Endothelial cell of umbilical vein (primary cell): ENCODE data around the gene PGGT1B. TPM values are rescaled to one million over a fixed set of nuclear protein-coding genes. Genes with fewer than 3 reads are reported as not detected.

Source experiments
- BruUV-seq: library from RNA; stranded (reverse); fragments of 400-500 nt; replicated peaks from 2 replicates; lab custom pipeline; 2021; lab: Mats Ljungman, UMichigan
- CTCF ChIA-PET: fragments of 300-600, 350-600 bp; sonication (Branson Sonifier 250); formaldehyde crosslinking; loops from one replicate; lab custom pipeline; 2021; ENCODE audit warnings: antibody characterized with exemption, inconsistent platforms; lab: Charles Lee
- POLR2A ChIA-PET: fragments of 300-600, 350-600 bp; sonication (Branson Sonifier 250); formaldehyde crosslinking; loops from one replicate; lab custom pipeline; 2021; ENCODE audit warnings: antibody characterized with exemption, inconsistent platforms; lab: Charles Lee
- DNase-seq: peaks from one replicate; pipeline ENCODE4 v3.0.0-alpha.2; 2011; ENCODE audit warnings: low read depth, low spot score
- FAIRE-seq: peaks from 2 replicates; lab custom pipeline; 2011; peaks lifted over from hg19 to GRCh38; lab: Jason Lieb, UNC
- H2AFZ ChIP-seq: 2 replicates; pipeline ENCODE4 v1.6.0; 2012; ENCODE audit warnings: low read depth, low read length, control low read depth, inconsistent platforms
- H3K27ac ChIP-seq: 2 replicates; pipeline ENCODE4 v1.5.1; 2011; ENCODE audit warnings: low read depth, mild to moderate bottlenecking, control low read depth, low read length, moderate library complexity; ENCODE audit not compliant: insufficient read depth
- H3K27me3 ChIP-seq, 2 experiments: 2 replicates each; pipeline versions ENCODE4 v1.6.0 to v1.6.1; 2011; ENCODE audit warnings: low read length in 2 of 2, mixed read lengths in 1 of 2; ENCODE audit not compliant: control insufficient read depth in 2 of 2, insufficient read depth in 2 of 2
- H3K36me3 ChIP-seq, 2 experiments: 2 replicates in 1 of 2; 3 replicates in 1 of 2; pipeline ENCODE4 v1.5.1; 2011; ENCODE audit warnings: low read length in 2 of 2, mild to moderate bottlenecking in 1 of 2, moderate library complexity in 1 of 2; ENCODE audit not compliant: control insufficient read depth in 2 of 2, insufficient read depth in 2 of 2; ENCODE audit errors: extremely low read depth in 1 of 2
- H3K4me1 ChIP-seq: 3 replicates; pipeline ENCODE4 v1.5.1; 2011; ENCODE audit warnings: mild to moderate bottlenecking, low read length; ENCODE audit not compliant: control insufficient read depth, insufficient read depth; ENCODE audit errors: extremely low read depth
- H3K4me2 ChIP-seq: 2 replicates; pipeline ENCODE4 v1.6.1; 2011; ENCODE audit warnings: low read length, control low read depth, mixed read lengths; ENCODE audit not compliant: insufficient read depth
- H3K4me3 ChIP-seq, 3 experiments: fragments of 200-600 bp in 1 of 3; sonication (generic), shearing (Covaris generic) in 1 of 3; replicated peaks in 1 of 3; 2 replicates each; pipeline ENCODE4 v1.5.1; 2011 to 2016; ENCODE audit warnings: control low read depth in 3 of 3, low read length in 3 of 3, mild to moderate bottlenecking in 2 of 3, inconsistent platforms in 1 of 3, low read depth in 1 of 3, moderate library complexity in 1 of 3; ENCODE audit not compliant: insufficient read depth in 1 of 3
- H3K79me2 ChIP-seq: 2 replicates; pipeline ENCODE4 v1.6.0; 2012; ENCODE audit warnings: low read length, inconsistent platforms; ENCODE audit not compliant: control insufficient read depth, insufficient read depth
- H3K9ac ChIP-seq: replicated peaks from 2 replicates; pipeline ENCODE3; 2011; ENCODE audit warnings: low read length, control low read depth; ENCODE audit not compliant: insufficient read depth; ENCODE audit errors: extremely low read depth
- H3K9me1 ChIP-seq: replicated peaks from 3 replicates; pipeline ENCODE4 v1.6.0; 2011; ENCODE audit warnings: mild to moderate bottlenecking, low read length; ENCODE audit not compliant: control insufficient read depth, insufficient read depth; ENCODE audit errors: extremely low read depth
- H3K9me3 ChIP-seq: replicated peaks from 2 replicates; pipeline ENCODE4 v1.5.1; 2012; ENCODE audit warnings: low read length, inconsistent platforms; ENCODE audit not compliant: control insufficient read depth, insufficient read depth
- H4K20me1 ChIP-seq: replicated peaks from 2 replicates; pipeline ENCODE3; 2011; ENCODE audit warnings: mild to moderate bottlenecking, low read length; ENCODE audit not compliant: control insufficient read depth, insufficient read depth; ENCODE audit errors: extremely low read depth
- EZH2 ChIP-seq: IDR thresholded peaks from 2 replicates; pipeline ENCODE4 v1.6.1; 2012; ENCODE audit warnings: borderline replicate concordance, low read depth, mild to moderate bottlenecking, moderate library complexity, low read length, inconsistent platforms; ENCODE audit not compliant: severe bottlenecking
- FOS ChIP-seq: IDR thresholded peaks from 2 replicates; pipeline ENCODE4 v1.6.1; 2011; ENCODE audit warnings: mild to moderate bottlenecking, low read length, moderate library complexity, borderline replicate concordance; ENCODE audit not compliant: insufficient read depth
- GATA2 ChIP-seq: IDR thresholded peaks from 2 replicates; pipeline ENCODE4 v1.7.0; 2011; ENCODE audit warnings: low read depth, mild to moderate bottlenecking, moderate library complexity, mixed read lengths, low read length; ENCODE audit not compliant: insufficient read length, insufficient read depth
- JUN ChIP-seq: IDR thresholded peaks from 2 replicates; pipeline ENCODE4 v1.6.1; 2011; ENCODE audit warnings: borderline replicate concordance, low read depth; ENCODE audit not compliant: insufficient read length, insufficient read depth
- MYC ChIP-seq: IDR thresholded peaks from one replicate; pipeline ENCODE4 v1.6.1; 2011; ENCODE audit warnings: mild to moderate bottlenecking, low read depth, low read length
- POLR2A ChIP-seq: IDR thresholded peaks from 2 replicates; pipeline ENCODE4 v1.6.1; 2012; ENCODE audit warnings: low read depth, mild to moderate bottlenecking, control low read depth, low read length
- POLR2AphosphoS5 ChIP-seq: IDR thresholded peaks from 2 replicates; pipeline ENCODE4 v1.6.1; 2012; ENCODE audit warnings: low read depth, mild to moderate bottlenecking, control low read depth, low read length, moderate library complexity; ENCODE audit not compliant: insufficient read depth
- dilution Hi-C: fragments of 300-500 bp; cut with MboI; formaldehyde crosslinking; loops from one replicate; pipeline ENCODE4 v1.15.0; 2019; ENCODE audit warnings: low sequenced_read_pairs; ENCODE audit not compliant: extremely low pct_ligation_motif_present
- intact Hi-C: fragments of 100-400 bp; cut with micrococcal nuclease; formaldehyde crosslinking; loops from one replicate; pipeline ENCODE4 v1.10.0; 2022
- polyA plus RNA-seq, 4 experiments: library from polyadenylated mRNA; depleted of rRNA in 3 of 4; stranded (reverse) in 3 of 4; unstranded in 1 of 4; fragments of >200 nt; gene quantifications; 2 replicates each; pipeline versions ENCODE4 v1.2.1 to v1.2.3, GENCODE V29; 2011 to 2012; ENCODE audit warnings: missing spikeins in 1 of 4
- total RNA-seq: library from RNA; stranded (reverse); gene quantifications from 2 replicates; pipeline ENCODE4 v1.2.3, GENCODE V29; 2021
- TF ChIP-seq, protein P1 (sequence below): IDR thresholded peaks from 2 replicates; pipeline ENCODE4 v1.6.1; 2011; ENCODE audit not compliant: insufficient read depth, insufficient read length
- TF ChIP-seq, protein P2 (sequence below), 2 donors: IDR thresholded peaks; 1 replicate in 1 of 2; 2 replicates in 1 of 2; pipeline ENCODE4 v1.5.1; 2011; ENCODE audit warnings: low read length in 2 of 2, mild to moderate bottlenecking in 2 of 2, moderate library complexity in 2 of 2, control low read depth in 1 of 2, inconsistent platforms in 1 of 2, low read depth in 1 of 2; ENCODE audit not compliant: insufficient read depth in 1 of 2; ENCODE audit errors: extremely low read depth in 1 of 2

Gene PGGT1B
- total and polyA plus RNA-seq, 2 donors (not counting 3 experiments of a cell fraction or from before 2014, with no cell fraction given): 2.6 to 42.3 TPM

DNA sequence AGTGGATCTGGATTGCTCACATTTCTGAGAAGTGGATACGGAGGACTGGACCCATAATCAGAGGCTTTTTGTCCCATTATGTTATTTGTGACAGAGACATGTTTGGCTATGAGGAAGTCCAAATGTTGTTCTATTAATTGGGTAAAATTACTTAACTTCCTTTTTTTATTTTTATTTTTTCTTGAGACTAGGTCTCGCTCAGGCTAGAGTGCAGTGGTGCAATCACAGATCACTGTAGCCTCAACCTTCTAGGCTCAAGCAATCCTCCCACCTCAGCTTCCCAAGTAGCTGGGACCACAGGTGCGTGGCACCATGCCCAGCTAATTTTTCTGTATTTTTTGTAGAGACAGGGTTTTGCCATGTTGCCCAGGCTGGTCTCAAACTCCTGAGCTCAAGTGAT lies 11.9 kb upstream of the PGGT1B start:
- TF ChIP-seq EZH2 (no peak), FOS (no peak), POLR2A (no peak), JUN (no peak), MYC (no peak)
- H3K9me1 ChIP-seq: no peaks in the 10 kb centered on the region
- ChIA-PET CTCF (no interaction called here), POLR2A (no interaction called here)
- H3K79me2 ChIP-seq: no peaks in the 10 kb centered on the region
- no peaks in the 10 kb centered on the region for H3K27me3 ChIP-seq
- H3K9ac ChIP-seq: no peak overlapping the region
- no peaks in the 10 kb centered on the region for H4K20me1 ChIP-seq
- no peak overlapping the region for H2AFZ ChIP-seq
- H3K4me1 ChIP-seq: no peaks in the 10 kb centered on the region
- intact Hi-C loops: no loop called here
- DNase-seq: no peak
- H3K4me2 ChIP-seq: no peak overlapping the region
- H3K27ac ChIP-seq: no peak overlapping the region
- no peak for FAIRE-seq
- dilution Hi-C loops: no loop called here
- BruUV-seq: no TSS peak
- H3K4me3 ChIP-seq: no peak overlapping the region
- H3K36me3 ChIP-seq: peaks cover 0 to 4% of the 10 kb centered on the region in 2 experiments
- H3K9me3 ChIP-seq: no peaks in the 10 kb centered on the region

DNA sequence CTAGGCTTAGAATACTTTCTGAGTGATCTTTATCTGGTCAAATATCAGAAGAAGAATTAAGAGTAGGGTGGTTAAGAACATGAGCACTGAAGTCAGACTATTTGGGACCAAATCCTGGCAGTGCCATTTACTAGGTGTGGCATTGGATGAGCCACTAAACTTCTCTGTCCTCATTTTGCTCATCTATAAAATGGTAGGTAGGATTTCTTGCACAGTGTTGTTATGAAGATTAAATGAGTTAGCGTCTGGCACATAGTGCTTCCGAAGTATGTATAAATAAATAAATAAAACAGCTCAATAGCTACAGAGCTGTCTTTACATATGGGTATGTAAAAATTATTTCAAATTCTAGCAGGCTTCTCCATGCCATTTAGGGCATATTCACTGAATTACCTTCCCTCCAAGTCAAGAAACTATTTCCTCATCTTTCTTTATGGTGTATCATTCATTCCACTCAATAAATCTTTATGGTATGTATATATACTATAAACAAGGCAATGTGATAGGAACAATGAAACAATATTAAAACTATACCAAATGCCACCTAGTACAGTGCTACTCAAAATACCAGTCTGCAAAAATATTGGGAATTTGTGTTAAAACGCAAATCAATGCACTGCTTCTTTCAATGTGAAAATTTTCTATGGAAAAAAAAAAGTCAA lies 9.8 kb upstream of the PGGT1B start:
- FAIRE-seq (no peak), DNase-seq (no peak)
- H3K9me1 ChIP-seq: no peaks in the 10 kb centered on the region
- dilution Hi-C loops: no loop called here
- TF ChIP-seq FOS: no peak
- no peak for TF ChIP-seq MYC
- TF ChIP-seq JUN: no peak
- TF ChIP-seq GATA2: no peak
- TF ChIP-seq, protein P1, sequence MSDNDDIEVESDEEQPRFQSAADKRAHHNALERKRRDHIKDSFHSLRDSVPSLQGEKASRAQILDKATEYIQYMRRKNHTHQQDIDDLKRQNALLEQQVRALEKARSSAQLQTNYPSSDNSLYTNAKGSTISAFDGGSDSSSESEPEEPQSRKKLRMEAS: no peak
- TF ChIP-seq POLR2AphosphoS5: no peak
- TF ChIP-seq EZH2: no peak
- TF ChIP-seq, protein P2, sequence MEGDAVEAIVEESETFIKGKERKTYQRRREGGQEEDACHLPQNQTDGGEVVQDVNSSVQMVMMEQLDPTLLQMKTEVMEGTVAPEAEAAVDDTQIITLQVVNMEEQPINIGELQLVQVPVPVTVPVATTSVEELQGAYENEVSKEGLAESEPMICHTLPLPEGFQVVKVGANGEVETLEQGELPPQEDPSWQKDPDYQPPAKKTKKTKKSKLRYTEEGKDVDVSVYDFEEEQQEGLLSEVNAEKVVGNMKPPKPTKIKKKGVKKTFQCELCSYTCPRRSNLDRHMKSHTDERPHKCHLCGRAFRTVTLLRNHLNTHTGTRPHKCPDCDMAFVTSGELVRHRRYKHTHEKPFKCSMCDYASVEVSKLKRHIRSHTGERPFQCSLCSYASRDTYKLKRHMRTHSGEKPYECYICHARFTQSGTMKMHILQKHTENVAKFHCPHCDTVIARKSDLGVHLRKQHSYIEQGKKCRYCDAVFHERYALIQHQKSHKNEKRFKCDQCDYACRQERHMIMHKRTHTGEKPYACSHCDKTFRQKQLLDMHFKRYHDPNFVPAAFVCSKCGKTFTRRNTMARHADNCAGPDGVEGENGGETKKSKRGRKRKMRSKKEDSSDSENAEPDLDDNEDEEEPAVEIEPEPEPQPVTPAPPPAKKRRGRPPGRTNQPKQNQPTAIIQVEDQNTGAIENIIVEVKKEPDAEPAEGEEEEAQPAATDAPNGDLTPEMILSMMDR (IDR thresholded peaks at IDR 0.05; ENCODE audit: extremely low read depth in 1 of 2, insufficient read depth in 1 of 2, low read depth in 1 of 2, low read length in 2 of 2): no peak
- TF ChIP-seq POLR2A: no peak
- ChIA-PET CTCF (interaction anchor here (0.7 kb wide), 1 partner anchor 44 kb away, joined by 3 read pairs; no protein-coding TSS in a partner anchor), POLR2A (no interaction called here)
- no TSS peak for BruUV-seq
- no peaks in the 10 kb centered on the region for H3K9me3 ChIP-seq
- H3K9ac ChIP-seq: no peak overlapping the region
- no peak overlapping the region for H2AFZ ChIP-seq
- no peak overlapping the region for H3K4me2 ChIP-seq
- H3K27me3 ChIP-seq: no peaks in the 10 kb centered on the region
- intact Hi-C loops: no loop called here
- H3K79me2 ChIP-seq: no peaks in the 10 kb centered on the region
- no peaks in the 10 kb centered on the region for H3K4me1 ChIP-seq
- H3K4me3 ChIP-seq: no peak overlapping the region
- no peaks in the 10 kb centered on the region for H4K20me1 ChIP-seq
- no peak overlapping the region for H3K27ac ChIP-seq
- peaks cover 0 to 6% of the 10 kb centered on the region in 2 experiments for H3K36me3 ChIP-seq
